BE2C (cell line): Measurements from ENCODE around the gene ETS1.

Source experiments
- DNase-seq: peaks from one replicate; pipeline ENCODE4 v3.0.0-alpha.2; 2020
- H3K27me3 ChIP-seq: fragments of 250-450 bp; sonication (Bioruptor Pico); 2 replicates; pipeline ENCODE4 v1.5.1; 2020; ENCODE audit warnings: mild to moderate bottlenecking
- H3K36me3 ChIP-seq: fragments of 250-450 bp; sonication (Bioruptor Pico); 2 replicates; pipeline ENCODE4 v1.5.1; 2020; ENCODE audit warnings: mild to moderate bottlenecking
- H3K4me1 ChIP-seq: fragments of 250-450 bp; sonication (Bioruptor Pico); 2 replicates; pipeline ENCODE4 v1.5.1; 2020
- H3K4me3 ChIP-seq: 2 replicates; pipeline ENCODE4 v1.5.1; 2011; ENCODE audit warnings: low read depth, low read length
- H3K9me3 ChIP-seq: fragments of 250-450 bp; sonication (Bioruptor Pico); 2 replicates; pipeline ENCODE4 v1.5.1; 2020
- CTCF ChIP-seq: IDR thresholded peaks from 2 replicates; pipeline ENCODE4 v1.5.1; 2012; ENCODE audit warnings: mild to moderate bottlenecking, low read depth, low read length

Gene ETS1

GRCh38 chr11:128532016-128532571 is 55.3 kb downstream of the ETS1 start:
- Histone ChIP-seq H3K4me1 (no peaks in the 10 kb centered on the region; the same call in 1 of the 2 replicates), H3K27me3 (no peaks in the 10 kb centered on the region), H3K4me3 (no peak overlapping the region), H3K36me3 (no peaks in the 10 kb centered on the region), H3K9me3 (no peaks in the 10 kb centered on the region)
- no peak for DNase-seq
- TF ChIP-seq CTCF: no peak

- TF ChIP-seq CTCF: no peak
- Histone ChIP-seq H3K36me3 (no peaks in the 10 kb centered on the region), H3K27me3 (no peaks in the 10 kb centered on the region), H3K9me3 (no peaks in the 10 kb centered on the region), H3K4me1 (no peaks in the 10 kb centered on the region; the same call in 1 of the 2 replicates), H3K4me3 (no peak overlapping the region)
- DNase-seq: no peak
Observed at GRCh38 chr11:128531588-128531987, 55.8 kb downstream of the ETS1 start.

GRCh38 chr11:128530118-128531074 is 57.0 kb downstream of the ETS1 start:
- Histone ChIP-seq H3K4me1 (no peaks in the 10 kb centered on the region; the same call in 1 of the 2 replicates), H3K4me3 (no peak overlapping the region), H3K36me3 (no peaks in the 10 kb centered on the region), H3K9me3 (no peaks in the 10 kb centered on the region), H3K27me3 (no peaks in the 10 kb centered on the region)
- DNase-seq: no peak
- TF ChIP-seq CTCF: no peak

GRCh38 chr11:128528294-128528693 is 59.1 kb downstream of the ETS1 start:
- H3K27me3 ChIP-seq: no peaks in the 10 kb centered on the region

DNA sequence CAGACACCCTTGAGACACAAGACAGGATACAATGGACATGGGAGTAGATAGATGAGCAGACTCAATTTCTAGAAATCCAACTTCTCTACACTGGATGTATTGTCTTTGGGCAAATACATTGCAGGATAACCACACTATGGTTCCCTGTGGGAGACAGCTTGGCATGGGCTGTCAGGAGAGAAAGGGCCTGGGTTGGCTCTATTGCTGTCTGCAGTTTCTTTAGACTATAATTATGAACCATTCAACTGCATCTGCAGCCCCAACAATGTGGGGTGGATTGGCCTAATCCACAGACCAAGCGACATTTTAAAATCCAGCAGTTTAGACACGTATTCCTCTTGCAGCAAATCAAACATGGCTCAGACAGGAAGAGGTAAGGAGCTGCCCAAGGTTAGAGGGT is 60.3 kb downstream of the ETS1 start:
- Histone ChIP-seq H3K4me1 (peaks cover 5% of the 10 kb centered on the region; the same call in 1 of the 2 replicates), H3K9me3 (no peaks in the 10 kb centered on the region), H3K4me3 (no peak overlapping the region), H3K36me3 (no peaks in the 10 kb centered on the region), H3K27me3 (no peaks in the 10 kb centered on the region)
- no peak for TF ChIP-seq CTCF
- DNase-seq: no peak

More at GRCh38 chr11:128528294-128528693, 59.1 kb downstream of the ETS1 start:
- TF ChIP-seq CTCF: no peak
- no peak overlapping the region for H3K4me3 ChIP-seq
- no peaks in the 10 kb centered on the region for H3K36me3 ChIP-seq
- H3K4me1 ChIP-seq: peaks cover 5% of the 10 kb centered on the region; the same call in 1 of the 2 replicates
- H3K9me3 ChIP-seq: no peaks in the 10 kb centered on the region
- no peak for DNase-seq
